B cell (primary cell): ENCODE results near the gene GINS2. TPM values are rescaled to one million over a fixed set of nuclear protein-coding genes. Genes with fewer than 3 reads are reported as not detected.

Experiments
- ATAC-seq: fragments of 200-7000 bp; cut with Tn5 transposase; one replicate; pipeline ENCODE4 v1.10.0; 2021; ENCODE audit warnings: low read depth, mild to moderate bottlenecking, moderate number of reproducible peaks, moderate library complexity
- CTCF ChIA-PET: fragments of 350-600 bp; sonication (Branson Sonifier 250); formaldehyde crosslinking; loops from one replicate; lab custom pipeline; 2021; ENCODE audit warnings: antibody characterized with exemption, inconsistent platforms; lab: Charles Lee
- POLR2A ChIA-PET: fragments of 350-600 bp; sonication (Branson Sonifier 250); formaldehyde crosslinking; loops from one replicate; lab custom pipeline; 2021; ENCODE audit warnings: antibody characterized with exemption; lab: Charles Lee
- DNase-seq: peaks from one replicate; pipeline ENCODE4 v3.0.0; 2013
- H2AFZ ChIP-seq: 2 replicates; pipeline ENCODE4 v1.6.1; 2012; ENCODE audit warnings: mild to moderate bottlenecking, low read depth, low read length; ENCODE audit not compliant: insufficient read depth, poor library complexity, severe bottlenecking
- H3K27ac ChIP-seq, 2 donors: 1 replicate in 1 of 2; 2 replicates in 1 of 2; pipeline ENCODE4 v1.5.1; 2012 to 2013; ENCODE audit warnings: low read length in 2 of 2, mild to moderate bottlenecking in 2 of 2, moderate library complexity in 1 of 2
- H3K27me3 ChIP-seq, 4 experiments: fragments of 200-600 bp in 1 of 4; sonication (generic) in 1 of 4; replicated peaks in 1 of 4; 1 replicate in 2 of 4; 2 replicates in 2 of 4; pipeline versions ENCODE4 v1.6.1 to v1.7.0; 2013 to 2016; ENCODE audit warnings: low read length in 3 of 4, mild to moderate bottlenecking in 2 of 4, mixed read lengths in 1 of 4, moderate library complexity in 1 of 4; ENCODE audit not compliant: insufficient read depth in 4 of 4, control insufficient read depth in 3 of 4; ENCODE audit errors: control extremely low read depth in 1 of 4
- H3K36me3 ChIP-seq, 2 experiments: replicated peaks in 1 of 2; 1 replicate in 1 of 2; 2 replicates in 1 of 2; pipeline versions ENCODE4 v1.6.1 to v1.7.1; 2013; ENCODE audit warnings: low read length in 1 of 2; ENCODE audit not compliant: insufficient read depth in 2 of 2, control insufficient read depth in 1 of 2; ENCODE audit errors: control extremely low read depth in 1 of 2, extremely low read depth in 1 of 2
- H3K4me1 ChIP-seq, 2 donors: fragments of 200-600 bp in 1 of 2; sonication (generic) in 1 of 2; 1 replicate in 1 of 2; 2 replicates in 1 of 2; pipeline versions ENCODE4 v1.5.1 to v1.6.1; 2013 to 2017; ENCODE audit warnings: low read length in 2 of 2; ENCODE audit not compliant: control insufficient read depth in 2 of 2, insufficient read depth in 2 of 2
- H3K4me2 ChIP-seq: replicated peaks from 2 replicates; pipeline ENCODE3; 2012; ENCODE audit warnings: mild to moderate bottlenecking, low read depth, low read length; ENCODE audit not compliant: poor library complexity, severe bottlenecking
- H3K4me3 ChIP-seq, 5 experiments: fragments of 200-600 bp in 1 of 5; sonication (generic) in 1 of 5; 1 replicate in 3 of 5; 2 replicates in 2 of 5; pipeline versions ENCODE4 v1.5.1 to v1.7.0; 2011 to 2016; ENCODE audit warnings: low read length in 4 of 5, mild to moderate bottlenecking in 4 of 5, low read depth in 2 of 5, control low read depth in 1 of 5, moderate library complexity in 1 of 5; ENCODE audit not compliant: insufficient read depth in 1 of 5; ENCODE audit errors: control extremely low read depth in 1 of 5, extremely low read depth in 1 of 5
- H3K79me2 ChIP-seq: fragments of 200-600 bp; sonication (generic); one replicate; pipeline ENCODE4 v1.6.0; 2016; ENCODE audit warnings: low read length; ENCODE audit not compliant: control insufficient read depth, insufficient read depth
- H3K9ac ChIP-seq: fragments of 200-600 bp; sonication (generic); 2 replicates; pipeline ENCODE4 v1.6.1; 2017; ENCODE audit warnings: mild to moderate bottlenecking, low read length, moderate library complexity
- H3K9me3 ChIP-seq, 3 donors: one replicate each; pipeline versions ENCODE4 v1.6.1 to v1.7.1; 2013; ENCODE audit warnings: low read length in 2 of 3; ENCODE audit not compliant: control insufficient read depth in 2 of 3, insufficient read depth in 1 of 3; ENCODE audit errors: control extremely low read depth in 1 of 3
- H4K20me1 ChIP-seq: 2 replicates; pipeline ENCODE4 v1.6.0; 2012; ENCODE audit warnings: mild to moderate bottlenecking, low read length; ENCODE audit not compliant: insufficient read depth, control insufficient read depth, poor library complexity, severe bottlenecking
- H3K27ac Mint-ChIP-seq: one replicate; pipeline ENCODE4 v1.8.0; 2021; ENCODE audit warnings: mixed read lengths
- H3K27me3 Mint-ChIP-seq: one replicate; pipeline ENCODE4 v1.8.0; 2021; ENCODE audit warnings: mixed read lengths
- H3K4me1 Mint-ChIP-seq: one replicate; pipeline ENCODE4 v1.8.0; 2021; ENCODE audit warnings: mixed read lengths
- H3K4me3 Mint-ChIP-seq: one replicate; pipeline ENCODE4 v1.8.0; 2021; ENCODE audit warnings: mixed read lengths
- H3K9me3 Mint-ChIP-seq: one replicate; pipeline ENCODE4 v1.8.0; 2022; ENCODE audit warnings: mixed read lengths; ENCODE audit not compliant: insufficient read depth
- EZH2 ChIP-seq: IDR thresholded peaks from 2 replicates; pipeline ENCODE4 v1.6.1; 2012; ENCODE audit warnings: borderline replicate concordance, low read depth, mild to moderate bottlenecking, moderate library complexity, low read length; ENCODE audit not compliant: insufficient read depth, poor library complexity, severe bottlenecking
- whole genome bisulfite sequencing: methylation state at CpG from one replicate; pipeline ENCODE4 v1.1.5; 2013; ENCODE audit warnings: missing lambda C conversion rate; ENCODE audit not compliant: insufficient coverage; 5-methylcytosine and 5-hydroxymethylcytosine counted together
- intact Hi-C: fragments of 100-400 bp; cut with micrococcal nuclease; formaldehyde crosslinking; loops from one replicate; pipeline ENCODE4 v1.10.0; 2022
- polyA plus RNA-seq: library from polyadenylated mRNA; depleted of rRNA; stranded (reverse); fragments of >200 nt; gene quantifications from 2 replicates; pipeline ENCODE4 v1.2.3, GENCODE V29; 2012
- total RNA-seq, 2 donors: library from RNA; stranded (reverse); fragments of 120-200 nt in 1 of 2; gene quantifications; 1 replicate in 1 of 2; 2 replicates in 1 of 2; pipeline versions ENCODE4 v1.2.3 to v1.2.4, GENCODE V29; 2013 to 2022
- TF ChIP-seq, protein P1 (sequence below): fragments of 200-600 bp; IDR thresholded peaks from one replicate; pipeline ENCODE4 v1.8.0; 2022; ENCODE audit warnings: antibody characterized with exemption, mild to moderate bottlenecking

The GINS2 gene
- total and polyA plus RNA-seq, 2 donors (not counting 1 experiment from before 2014, with no cell fraction given): 0.52 to 4.2 TPM

DNA sequence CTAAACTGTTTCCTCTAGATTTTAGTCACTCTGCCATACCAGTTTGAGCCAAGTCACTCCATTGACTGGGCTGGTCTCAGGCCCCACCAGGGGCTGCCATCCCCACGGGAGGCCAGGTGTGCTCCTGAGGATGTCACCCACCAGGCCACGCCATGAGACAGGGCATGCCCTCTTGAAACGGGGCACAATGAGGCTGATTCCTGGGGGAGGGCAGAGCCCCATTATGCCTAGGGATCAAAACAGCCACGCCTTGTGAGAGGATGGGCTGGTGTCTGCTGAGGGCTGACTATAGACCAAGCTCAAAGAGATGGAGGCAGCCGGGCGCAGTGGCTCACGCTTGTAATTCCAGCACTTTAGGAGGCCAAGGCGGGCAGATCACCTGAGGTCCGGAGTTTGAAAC, 21.5 kb downstream of the GINS2 start:
- H2AFZ ChIP-seq: no peak overlapping the region
- Mint-ChIP-seq H3K4me1 (no peaks in the 10 kb centered on the region), H3K4me3 (no peak overlapping the region), H3K9me3 (no peaks in the 10 kb centered on the region), H3K27ac (no peak overlapping the region), H3K27me3 (no peaks in the 10 kb centered on the region)
- H3K4me1 ChIP-seq: no peaks in the 10 kb centered on the region
- H3K4me2 ChIP-seq: no peak overlapping the region
- WGBS: 95% methylated on average over 9 of the region's 9 CpGs
- intact Hi-C loops: no loop called here
- ChIA-PET CTCF (no interaction called here), POLR2A (no interaction called here)
- no peak overlapping the region for H3K9ac ChIP-seq
- DNase-seq (no peak), ATAC-seq (no peak)
- no peak overlapping the region for H3K4me3 ChIP-seq
- TF ChIP-seq, protein P1, sequence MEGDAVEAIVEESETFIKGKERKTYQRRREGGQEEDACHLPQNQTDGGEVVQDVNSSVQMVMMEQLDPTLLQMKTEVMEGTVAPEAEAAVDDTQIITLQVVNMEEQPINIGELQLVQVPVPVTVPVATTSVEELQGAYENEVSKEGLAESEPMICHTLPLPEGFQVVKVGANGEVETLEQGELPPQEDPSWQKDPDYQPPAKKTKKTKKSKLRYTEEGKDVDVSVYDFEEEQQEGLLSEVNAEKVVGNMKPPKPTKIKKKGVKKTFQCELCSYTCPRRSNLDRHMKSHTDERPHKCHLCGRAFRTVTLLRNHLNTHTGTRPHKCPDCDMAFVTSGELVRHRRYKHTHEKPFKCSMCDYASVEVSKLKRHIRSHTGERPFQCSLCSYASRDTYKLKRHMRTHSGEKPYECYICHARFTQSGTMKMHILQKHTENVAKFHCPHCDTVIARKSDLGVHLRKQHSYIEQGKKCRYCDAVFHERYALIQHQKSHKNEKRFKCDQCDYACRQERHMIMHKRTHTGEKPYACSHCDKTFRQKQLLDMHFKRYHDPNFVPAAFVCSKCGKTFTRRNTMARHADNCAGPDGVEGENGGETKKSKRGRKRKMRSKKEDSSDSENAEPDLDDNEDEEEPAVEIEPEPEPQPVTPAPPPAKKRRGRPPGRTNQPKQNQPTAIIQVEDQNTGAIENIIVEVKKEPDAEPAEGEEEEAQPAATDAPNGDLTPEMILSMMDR: no peak
- TF ChIP-seq EZH2: no peak
- no peaks in the 10 kb centered on the region for H3K9me3 ChIP-seq
- peaks cover 38% of the 10 kb centered on the region for H4K20me1 ChIP-seq
- H3K79me2 ChIP-seq: peaks cover 4% of the 10 kb centered on the region
- H3K27ac ChIP-seq: no peak overlapping the region
- peaks cover 1 to 87% of the 10 kb centered on the region in 2 experiments for H3K36me3 ChIP-seq
- no peaks in the 10 kb centered on the region for H3K27me3 ChIP-seq

DNA sequence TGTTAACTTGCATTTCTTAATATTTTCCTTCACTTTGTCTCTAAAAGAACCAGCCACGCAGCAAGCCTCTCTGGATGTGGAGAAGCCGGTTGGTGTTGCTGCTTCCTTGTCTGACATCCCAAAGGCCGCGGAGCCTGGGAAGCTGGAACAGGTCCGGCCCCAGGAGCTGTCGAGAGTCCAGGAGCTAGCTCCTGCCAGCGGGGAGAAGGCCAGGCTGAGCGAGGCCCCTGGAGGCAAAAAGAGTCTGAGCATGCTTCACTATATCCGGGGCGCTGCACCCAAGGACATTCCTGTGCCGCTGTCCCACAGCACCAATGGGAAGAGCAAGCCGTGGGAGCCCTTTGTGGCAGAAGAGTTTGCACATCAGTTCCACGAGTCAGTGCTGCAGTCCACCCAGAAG, 22.8 kb downstream of the GINS2 start:
- 98% methylated on average over 13 of the region's 13 CpGs for WGBS

More for the DNA sequence above, 22.8 kb downstream of the GINS2 start:
- no peaks in the 10 kb centered on the region for H3K4me1 Mint-ChIP-seq
- DNase-seq (no peak), ATAC-seq (no peak)
- no peak overlapping the region for H3K27ac ChIP-seq
- H4K20me1 ChIP-seq: peaks cover 51% of the 10 kb centered on the region
- H3K27me3 ChIP-seq: no peaks in the 10 kb centered on the region
- H3K4me2 ChIP-seq: no peak overlapping the region
- no peak overlapping the region for H3K4me3 Mint-ChIP-seq
- no peaks in the 10 kb centered on the region for H3K27me3 Mint-ChIP-seq
- POLR2A ChIA-PET: no interaction called here
- H3K27ac Mint-ChIP-seq: no peak overlapping the region
- no peaks in the 10 kb centered on the region for H3K9me3 ChIP-seq
- TF ChIP-seq, protein P1: no peak
- TF ChIP-seq EZH2: no peak
- H3K4me3 ChIP-seq: no peak overlapping the region
- intact Hi-C loops: no loop called here
- CTCF ChIA-PET: no interaction called here
- H3K9me3 Mint-ChIP-seq: no peaks in the 10 kb centered on the region
- H2AFZ ChIP-seq: no peak overlapping the region
- H3K36me3 ChIP-seq: peaks cover 1 to 89% of the 10 kb centered on the region in 2 experiments
- H3K79me2 ChIP-seq: peaks cover 7% of the 10 kb centered on the region
- H3K4me1 ChIP-seq: no peaks in the 10 kb centered on the region
- no peak overlapping the region for H3K9ac ChIP-seq
